Gastrocnemius medialis (tissue), 4 donors: Measurements from ENCODE around the gene CDC42.
"Not testable (repeated sequence)": the region's sequence is repeated elsewhere in the genome, so short reads cannot be mapped to it uniquely, and the experiment has no call there.

Source experiments
- CTCF ChIP-seq, 5 experiments: fragments of 450-650 bp in 3 of 5; fragments of 200-600 bp in 2 of 5; sonication (generic) in 2 of 5; IDR thresholded peaks in 4 of 5; conservative IDR thresholded peaks in 1 of 5; 1 replicate in 4 of 5; 2 replicates in 1 of 5; pipeline ENCODE4 v1.5.1; 2016 to 2019; ENCODE audit warnings: antibody characterized with exemption in 5 of 5, mild to moderate bottlenecking in 3 of 5, moderate library complexity in 3 of 5
- POLR2A ChIP-seq, 2 donors: fragments of 450-650 bp; IDR thresholded peaks; one replicate each; pipeline ENCODE4 v1.6.1; 2017; ENCODE audit warnings: antibody characterized with exemption in 2 of 2, mild to moderate bottlenecking in 2 of 2, moderate library complexity in 2 of 2

- TF ChIP-seq CTCF (IDR thresholded peaks at IDR 0.05 in 4 of 5, conservative IDR thresholded peaks at IDR 0.05 in 1 of 5); POLR2A (IDR thresholded peaks at IDR 0.05): not testable (repeated sequence)
These were observed 49.6 kb upstream of the CDC42 start for GRCh38 chr1:22002875-22003274.
